OCI-LY3 (cell line): ENCODE data around the gene ARHGAP42.

Source experiments
- EZH2phosphoT487 ChIP-seq: fragments of 200-600 bp; shearing (Covaris generic); IDR thresholded peaks from 2 replicates; pipeline ENCODE4 v1.6.1; 2018; ENCODE audit warnings: antibody characterized with exemption, mixed run types, low read depth
- TF ChIP-seq, protein P1 (sequence below): fragments of 200-600, 300-600 bp; sonication (generic); IDR thresholded peaks from 2 replicates; pipeline ENCODE4 v1.5.1; 2014; ENCODE audit warnings: antibody characterized with exemption, low read length, low read depth

DNA sequence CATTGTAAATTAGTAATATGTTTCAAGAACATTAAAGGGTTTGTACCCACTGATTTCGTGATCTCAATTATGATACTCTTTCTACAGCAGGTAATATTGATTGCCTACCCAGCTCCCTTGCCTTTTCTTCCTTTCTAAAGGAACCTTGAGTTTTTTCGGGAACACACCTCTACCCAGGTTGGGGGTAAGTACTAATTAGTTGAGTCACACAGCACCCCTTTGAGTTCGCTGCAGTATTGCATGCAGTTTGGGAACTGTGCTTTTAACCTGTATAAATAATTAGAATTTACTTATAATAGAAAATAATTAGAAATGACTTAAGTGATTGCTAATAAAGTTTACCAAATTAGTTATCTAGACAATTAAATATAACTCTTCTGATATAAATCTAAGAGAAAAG lies 24.9 kb downstream of the ARHGAP42 start:
- TF ChIP-seq, protein P1, sequence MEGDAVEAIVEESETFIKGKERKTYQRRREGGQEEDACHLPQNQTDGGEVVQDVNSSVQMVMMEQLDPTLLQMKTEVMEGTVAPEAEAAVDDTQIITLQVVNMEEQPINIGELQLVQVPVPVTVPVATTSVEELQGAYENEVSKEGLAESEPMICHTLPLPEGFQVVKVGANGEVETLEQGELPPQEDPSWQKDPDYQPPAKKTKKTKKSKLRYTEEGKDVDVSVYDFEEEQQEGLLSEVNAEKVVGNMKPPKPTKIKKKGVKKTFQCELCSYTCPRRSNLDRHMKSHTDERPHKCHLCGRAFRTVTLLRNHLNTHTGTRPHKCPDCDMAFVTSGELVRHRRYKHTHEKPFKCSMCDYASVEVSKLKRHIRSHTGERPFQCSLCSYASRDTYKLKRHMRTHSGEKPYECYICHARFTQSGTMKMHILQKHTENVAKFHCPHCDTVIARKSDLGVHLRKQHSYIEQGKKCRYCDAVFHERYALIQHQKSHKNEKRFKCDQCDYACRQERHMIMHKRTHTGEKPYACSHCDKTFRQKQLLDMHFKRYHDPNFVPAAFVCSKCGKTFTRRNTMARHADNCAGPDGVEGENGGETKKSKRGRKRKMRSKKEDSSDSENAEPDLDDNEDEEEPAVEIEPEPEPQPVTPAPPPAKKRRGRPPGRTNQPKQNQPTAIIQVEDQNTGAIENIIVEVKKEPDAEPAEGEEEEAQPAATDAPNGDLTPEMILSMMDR: no peak
- no peak for TF ChIP-seq EZH2phosphoT487
